ENCODE measurements around the gene TENT4B. TPM values are rescaled to one million over a fixed set of nuclear protein-coding genes. Genes with fewer than 3 reads are reported as not detected.

Gene TENT4B
- total RNA-seq, 2 donors from 2014 or later: 5.5 to 7.1 TPM

- intact Hi-C loops (cut with DNase I): no loop called here
- ATAC-seq: peak; percentile 5 to 29
These were observed 93.4 kb downstream of the TENT4B start for GRCh38 chr16:50246299-50247122.

GRCh38 chr16:50247123-50247905, 94.2 kb downstream of the TENT4B start:
- no peak for ATAC-seq
- intact Hi-C loops (cut with DNase I): no loop called here
- no peak for DNase-seq

More at GRCh38 chr16:50246299-50247122, 93.4 kb downstream of the TENT4B start:
- peak; percentile 49 for DNase-seq

GRCh38 chr16:50247906-50248608, 95.0 kb downstream of the TENT4B start:
- intact Hi-C loops (cut with DNase I): no loop called here
- no peak for DNase-seq
- no peak for ATAC-seq

- ATAC-seq (no peak), DNase-seq (no peak)
These were observed 95.7 kb downstream of the TENT4B start for GRCh38 chr16:50248845-50249244.

GRCh38 chr16:50251375-50252081, 98.4 kb downstream of the TENT4B start:
- ATAC-seq (peak in 1 of 2 donors; percentile 30), DNase-seq (peak; percentile 27)
- intact Hi-C loops (cut with DNase I): no loop called here

More at GRCh38 chr16:50248845-50249244, 95.7 kb downstream of the TENT4B start:
- intact Hi-C loops (cut with DNase I): no loop called here

- ATAC-seq (peak; percentile 14 to 79), DNase-seq (no peak)
- intact Hi-C loops (cut with DNase I): no loop called here
These were observed 99.0 kb downstream of the TENT4B start for GRCh38 chr16:50252082-50252611.

GRCh38 chr16:50252874-50253513, 99.9 kb downstream of the TENT4B start:
- intact Hi-C loops (cut with DNase I): no loop called here
- ATAC-seq (no peak), DNase-seq (no peak)

- intact Hi-C loops (cut with DNase I): no loop called here
- DNase-seq (no peak), ATAC-seq (no peak)
These were observed 100.4 kb downstream of the TENT4B start for GRCh38 chr16:50253514-50253910.

GRCh38 chr16:50254072-50254471, 101.0 kb downstream of the TENT4B start:
- intact Hi-C loops (cut with DNase I): no loop called here
- DNase-seq (no peak), ATAC-seq (no peak)

GRCh38 chr16:50255538-50255937, 102.4 kb downstream of the TENT4B start:
- intact Hi-C loops (cut with DNase I): no loop called here

GRCh38 chr16:50256604-50257003, 103.5 kb downstream of the TENT4B start:
- intact Hi-C loops (cut with DNase I): no loop called here
- DNase-seq: no peak
- no peak for ATAC-seq

More at GRCh38 chr16:50255538-50255937, 102.4 kb downstream of the TENT4B start:
- no peak for DNase-seq
- no peak for ATAC-seq

- intact Hi-C loops (cut with DNase I): no loop called here
- no peak for DNase-seq
- no peak for ATAC-seq
These were observed 104.8 kb downstream of the TENT4B start for GRCh38 chr16:50257876-50258275.

- intact Hi-C loops (cut with DNase I): no loop called here
- DNase-seq (peak; percentile 77), ATAC-seq (peak; percentile 80 to 87)
These were observed 106.5 kb downstream of the TENT4B start for GRCh38 chr16:50259334-50260205.

GRCh38 chr16:50260206-50261159, 107.4 kb downstream of the TENT4B start:
- ATAC-seq: no peak
- intact Hi-C loops (cut with DNase I): no loop called here

GRCh38 chr16:50261160-50261706, 108.1 kb downstream of the TENT4B start:
- ATAC-seq: no peak
- intact Hi-C loops (cut with DNase I): no loop called here
- DNase-seq: no peak

More at GRCh38 chr16:50260206-50261159, 107.4 kb downstream of the TENT4B start:
- no peak for DNase-seq

GRCh38 chr16:50261707-50262235, 108.7 kb downstream of the TENT4B start:
- intact Hi-C loops (cut with DNase I): no loop called here
- DNase-seq (peak; percentile 26), ATAC-seq (no peak)

Data from left cardiac atrium (tissue), 4 donors.